Ovary (tissue), 9 donors: ENCODE measurements around the gene CCDC71. TPM values are rescaled to one million over a fixed set of nuclear protein-coding genes. Genes with fewer than 3 reads are reported as not detected.

Source experiments
- DNase-seq, 5 donors: peaks; one replicate each; pipeline ENCODE4 v3.0.0-alpha.2; 2019 to 2020
- H3K27ac ChIP-seq, 2 donors: fragments of 200-600 bp; one replicate each; pipeline versions ENCODE4 v1.5.1 to v1.8.0; 2019 to 2022
- H3K27me3 ChIP-seq: fragments of 200-600 bp; one replicate; pipeline ENCODE4 v1.8.0; 2022
- H3K36me3 ChIP-seq: fragments of 200-600 bp; sonication (generic); one replicate; pipeline ENCODE4 v1.5.1; 2019
- H3K4me1 ChIP-seq: one replicate; pipeline ENCODE4 v1.8.1; 2013; ENCODE audit warnings: mild to moderate bottlenecking, moderate library complexity; ENCODE audit not compliant: insufficient read depth
- H3K4me3 ChIP-seq: fragments of 200-600 bp; sonication (generic); one replicate; pipeline ENCODE4 v1.5.1; 2017
- H3K9me3 ChIP-seq, 2 donors: fragments of 200-600 bp in 1 of 2; sonication (generic) in 1 of 2; one replicate each; pipeline versions ENCODE4 v1.5.1 to v1.8.1; 2013 to 2019; ENCODE audit warnings: mild to moderate bottlenecking in 1 of 2, moderate library complexity in 1 of 2
- CTCF ChIP-seq, 3 donors: fragments of 450-650 bp in 2 of 3; fragments of 200-600 bp in 1 of 3; IDR thresholded peaks; one replicate each; pipeline versions ENCODE4 v1.5.1 to v1.8.0; 2016 to 2022; ENCODE audit warnings: antibody characterized with exemption in 3 of 3, mild to moderate bottlenecking in 1 of 3
- EP300 ChIP-seq: sonication (generic); formaldehyde crosslinking; IDR thresholded peaks from one replicate; pipeline ENCODE4 v1.6.1; 2017; ENCODE audit warnings: antibody characterized with exemption
- POLR2A ChIP-seq: fragments of 450-650 bp; IDR thresholded peaks from one replicate; pipeline ENCODE4 v1.6.1; 2017; ENCODE audit warnings: antibody characterized with exemption, mild to moderate bottlenecking, moderate library complexity
- WGBS, 3 donors: extraction: QIAGEN DNeasy Blood & Tissue Kit in 1 of 3; methylation state at CpG; one replicate each; pipeline versions ENCODE4 v1.1.5 to v1.1.7; 2013 to 2017; 5-methylcytosine and 5-hydroxymethylcytosine counted together
- intact Hi-C, 4 donors: fragments of 100-400 bp; cut with DNase I; formaldehyde crosslinking; loops; one replicate each; pipeline versions ENCODE4 v1.11.0 to v1.15.1; 2022 to 2023
- polyA plus RNA-seq, 2 donors: library from polyadenylated mRNA; stranded (reverse); fragments of 200-250 nt in 1 of 2; fragments of 350-450 nt in 1 of 2; fragmentation: Illumina TruSeq in 1 of 2; extraction: RNeasy Lipid Tissue Mini Kit (QIAGEN cat#74804) in 1 of 2; gene quantifications; one replicate each; pipeline ENCODE4 v1.2.3, GENCODE V29; 2013 to 2014
- total RNA-seq, 7 donors: library from RNA; depleted of rRNA in 2 of 7; stranded (reverse); fragments of >200 nt in 2 of 7; fragmentation: NEBNext Ultra II Directional in 3 of 7; extraction: Animal tissue kit (Norgen Biotek cat#: 25700) in 3 of 7; gene quantifications; one replicate each; pipeline versions ENCODE4 v1.1.0 to v1.2.4, GENCODE V29; 2016 to 2023
- donor health status: DM: no; HTN: no; CAD: no; lungs with moderate emphysema.
- donor health status: DM: no; HTN: no; CAD: no.
- donor health status: Bipolar disorder and iron deficiency.
- donor health status: DM: yes; HTN: yes; CAD: no.
- donor health status: DM: no; HTN: no; CAD: no.
- donor health status: DM: yes; HTN: yes; CAD: no.

The CCDC71 gene
- total and polyA plus RNA-seq, 9 donors: 6.9 to 39.0 (median 30.9) TPM

- Histone ChIP-seq H3K4me1 (peaks cover 4% of the 10 kb centered on the region), H3K9me3 (no peaks in the 10 kb centered on the region), H3K4me3 (peak overlapping the region; percentile 79), H3K27me3 (no peaks in the 10 kb centered on the region), H3K27ac (peak overlapping the region; percentile 26 to 81), H3K36me3 (no peaks in the 10 kb centered on the region)
- no peak for DNase-seq
- no peak for TF ChIP-seq CTCF (IDR thresholded peaks at IDR 0.05)
- 15 to 28% (median 20%) methylated on average over 9 of the region's 9 CpGs for WGBS, 3 donors
- intact Hi-C loops: no loop called here
These were observed 34.1 kb downstream of the CCDC71 start for GRCh38 chr3:49132073-49132436.

GRCh38 chr3:49131576-49131975 is 34.6 kb downstream of the CCDC71 start:
- TF ChIP-seq EP300 (no peak), CTCF (IDR thresholded peaks at IDR 0.05) (no peak), POLR2A (no peak)
- peaks cover 4% of the 10 kb centered on the region for H3K4me1 ChIP-seq
- peak overlapping the region; percentile 26 to 81 for H3K27ac ChIP-seq
- DNase-seq: no peak
- intact Hi-C loops: no loop called here
- H3K36me3 ChIP-seq: no peaks in the 10 kb centered on the region
- H3K27me3 ChIP-seq: no peaks in the 10 kb centered on the region
- peak overlapping the region; percentile 79 for H3K4me3 ChIP-seq
- no peaks in the 10 kb centered on the region for H3K9me3 ChIP-seq
- WGBS, 3 donors: 78 to 96% (median 84%) methylated on average over 6 of the region's 6 CpGs

GRCh38 chr3:49131040-49131439 is 35.1 kb downstream of the CCDC71 start:
- H3K4me3 ChIP-seq: no peak overlapping the region
- WGBS, 3 donors: 68 to 76% (median 75%) methylated on average over 12 of the region's 12 CpGs
- intact Hi-C loops: no loop called here

GRCh38 chr3:49124991-49125670 is 41.0 kb downstream of the CCDC71 start:
- TF ChIP-seq EP300 (no peak), POLR2A (no peak), CTCF (IDR thresholded peaks at IDR 0.05) (no peak)
- Histone ChIP-seq H3K27ac (no peak overlapping the region), H3K36me3 (no peaks in the 10 kb centered on the region), H3K4me3 (no peak overlapping the region), H3K4me1 (no peaks in the 10 kb centered on the region), H3K27me3 (no peaks in the 10 kb centered on the region), H3K9me3 (no peaks in the 10 kb centered on the region)
- no peak for DNase-seq
- WGBS, 3 donors: 67 to 74% (median 68%) methylated on average over 13 to 14 of the region's 14 CpGs
- intact Hi-C loops: loop anchor here in 1 of 4 donors (5.0 kb wide), 1 partner anchor 37 kb away; no protein-coding TSS in a partner anchor

More at GRCh38 chr3:49131040-49131439, 35.1 kb downstream of the CCDC71 start:
- no peaks in the 10 kb centered on the region for H3K27me3 ChIP-seq
- TF ChIP-seq CTCF (IDR thresholded peaks at IDR 0.05) (no peak), EP300 (no peak), POLR2A (no peak)
- no peaks in the 10 kb centered on the region for H3K9me3 ChIP-seq
- DNase-seq: no peak
- H3K27ac ChIP-seq: no peak overlapping the region
- no peaks in the 10 kb centered on the region for H3K36me3 ChIP-seq
- H3K4me1 ChIP-seq: peaks cover 4% of the 10 kb centered on the region
